Immature natural killer cell (primary cell): Measurements from ENCODE around the gene NAA15. TPM values are rescaled to one million over a fixed set of nuclear protein-coding genes. Genes with fewer than 3 reads are reported as not detected.

Experiments
- DNase-seq, 3 donors: peaks; one replicate each; pipeline ENCODE4 v3.0.0; 2022; ENCODE audit warnings: mixed read lengths in 1 of 3
- H3K27ac Mint-ChIP-seq, 6 donors: one replicate each; pipeline ENCODE4 v1.8.0; 2020; ENCODE audit warnings: mixed read lengths in 6 of 6, mild to moderate bottlenecking in 5 of 6, inconsistent platforms in 4 of 6, moderate library complexity in 3 of 6
- H3K27me3 Mint-ChIP-seq, 3 donors: one replicate each; pipeline ENCODE4 v1.8.0; 2020 to 2021; ENCODE audit warnings: low read depth in 3 of 3, mild to moderate bottlenecking in 3 of 3, mixed read lengths in 3 of 3, moderate library complexity in 3 of 3, inconsistent platforms in 1 of 3
- H3K36me3 Mint-ChIP-seq, 3 donors: one replicate each; pipeline ENCODE4 v1.8.0; 2020; ENCODE audit warnings: mixed read lengths in 3 of 3, inconsistent platforms in 2 of 3, mild to moderate bottlenecking in 2 of 3
- H3K4me1 Mint-ChIP-seq, 2 donors: one replicate each; pipeline ENCODE4 v1.8.0; 2020; ENCODE audit warnings: inconsistent platforms in 2 of 2, mild to moderate bottlenecking in 2 of 2, mixed read lengths in 2 of 2, moderate library complexity in 1 of 2
- H3K4me3 Mint-ChIP-seq, 5 donors: one replicate each; pipeline ENCODE4 v1.8.0; 2020; ENCODE audit warnings: mild to moderate bottlenecking in 5 of 5, mixed read lengths in 5 of 5, inconsistent platforms in 3 of 5, moderate library complexity in 3 of 5
- H3K9me3 Mint-ChIP-seq, 6 donors: one replicate each; pipeline ENCODE4 v1.8.0; 2020; ENCODE audit warnings: mild to moderate bottlenecking in 6 of 6, mixed read lengths in 6 of 6, inconsistent platforms in 4 of 6, moderate library complexity in 3 of 6
- polyA plus RNA-seq, 3 donors: library from polyadenylated mRNA; unstranded; fragments of 300-500 nt; fragmentation: Illumina TruSeq; gene quantifications; one replicate each; pipeline ENCODE4 v1.2.3, GENCODE V29; 2021

NAA15 gene
- polyA plus RNA-seq, 3 donors from 2014 or later: 19.6 to 33.9 (median 22.1) TPM

- Mint-ChIP-seq H3K36me3 (no peaks in the 10 kb centered on the region), H3K27ac (peak overlapping the region in 1 of 6 donors; percentile 28), H3K4me3 (peak overlapping the region; percentile 68 to 79 (median 76)), H3K4me1 (peaks cover 20 to 23% of the 10 kb centered on the region in 2 donors), H3K27me3 (peaks cover 8 to 26% (median 22%) of the 10 kb centered on the region in 3 donors), H3K9me3 (no peaks in the 10 kb centered on the region)
- DNase-seq: no peak
Measured at GRCh38 chr4:139278912-139279759, 22.2 kb upstream of the NAA15 start.

- Mint-ChIP-seq H3K36me3 (peaks cover 0 to 7% (median 0%) of the 10 kb centered on the region in 3 donors), H3K9me3 (peaks cover 0 to 2% (median 0%) of the 10 kb centered on the region in 6 donors), H3K27ac (peak within 1 kb of the TSS in 1 of 6 donors; percentile 28), H3K4me3 (peak within 1 kb of the TSS; percentile 68 to 79 (median 76)), H3K4me1 (peaks cover 20 to 23% of the 10 kb centered on the region in 2 donors), H3K27me3 (peaks cover 8 to 26% (median 25%) of the 10 kb centered on the region in 3 donors)
- DNase-seq: peak in 1 of 3 donors; percentile 18
Measured at GRCh38 chr4:139279760-139280620, 21.3 kb upstream of the NAA15 start, which contains the start of gene MGARP. Gene MGARP (minus strand): TSS chr4:139280225. CDS start chr4:139280158, 67 bp downstream.

- DNase-seq: no peak
- Mint-ChIP-seq H3K9me3 (peaks cover 0 to 2% (median 0%) of the 10 kb centered on the region in 6 donors), H3K36me3 (peaks cover 0 to 7% (median 0%) of the 10 kb centered on the region in 3 donors), H3K4me3 (no peak overlapping the region), H3K4me1 (peaks cover 20 to 23% of the 10 kb centered on the region in 2 donors), H3K27ac (no peak overlapping the region), H3K27me3 (peaks cover 8 to 21% (median 20%) of the 10 kb centered on the region in 3 donors)
Measured at GRCh38 chr4:139282065-139282720, 19.1 kb upstream of the NAA15 start.

GRCh38 chr4:139282721-139283075 lies 18.6 kb upstream of the NAA15 start:
- DNase-seq: no peak
- H3K4me3 Mint-ChIP-seq: no peak overlapping the region
- peaks cover 6 to 21% (median 16%) of the 10 kb centered on the region in 3 donors for H3K27me3 Mint-ChIP-seq
- H3K9me3 Mint-ChIP-seq: peaks cover 0 to 2% (median 0%) of the 10 kb centered on the region in 6 donors
- peaks cover 0 to 7% (median 0%) of the 10 kb centered on the region in 3 donors for H3K36me3 Mint-ChIP-seq
- peaks cover 20 to 23% of the 10 kb centered on the region in 2 donors for H3K4me1 Mint-ChIP-seq
- H3K27ac Mint-ChIP-seq: no peak overlapping the region

- DNase-seq: no peak
- H3K4me1 Mint-ChIP-seq: peaks cover 2 to 5% of the 10 kb centered on the region in 2 donors
- H3K27me3 Mint-ChIP-seq: peaks cover 0 to 3% (median under 1%) of the 10 kb centered on the region in 3 donors
- no peak overlapping the region for H3K4me3 Mint-ChIP-seq
- H3K27ac Mint-ChIP-seq: no peak overlapping the region
- H3K36me3 Mint-ChIP-seq: peaks cover 4 to 24% (median 6%) of the 10 kb centered on the region in 3 donors
- peaks cover 0 to 2% (median 0%) of the 10 kb centered on the region in 6 donors for H3K9me3 Mint-ChIP-seq
Measured at GRCh38 chr4:139286186-139286698, 15.1 kb upstream of the NAA15 start.

- H3K9me3 Mint-ChIP-seq: no peaks in the 10 kb centered on the region
Measured at GRCh38 chr4:139295206-139295941, 5.9 kb upstream of the NAA15 start.

GRCh38 chr4:139295942-139296299 lies 5.4 kb upstream of the NAA15 start:
- Mint-ChIP-seq H3K4me1 (peaks cover 29 to 36% of the 10 kb centered on the region in 2 donors), H3K4me3 (peak overlapping the region; percentile 90 to 99 (median 96)), H3K27me3 (peaks cover under 1 to 7% (median 2%) of the 10 kb centered on the region in 3 donors), H3K9me3 (no peaks in the 10 kb centered on the region), H3K36me3 (peaks cover 4 to 6% (median 5%) of the 10 kb centered on the region in 3 donors), H3K27ac (peak overlapping the region; percentile 90 to 97 (median 94))
- DNase-seq: no peak

More at GRCh38 chr4:139295206-139295941, 5.9 kb upstream of the NAA15 start:
- peaks cover 4 to 7% (median 5%) of the 10 kb centered on the region in 3 donors for H3K36me3 Mint-ChIP-seq
- H3K27ac Mint-ChIP-seq: peak overlapping the region; percentile 90 to 97 (median 94)
- peak; percentile 90 to 93 (median 92) for DNase-seq
- peaks cover 24 to 31% of the 10 kb centered on the region in 2 donors for H3K4me1 Mint-ChIP-seq
- peak overlapping the region; percentile 90 to 99 (median 96) for H3K4me3 Mint-ChIP-seq
- peaks cover 0 to 7% (median 0%) of the 10 kb centered on the region in 3 donors for H3K27me3 Mint-ChIP-seq

GRCh38 chr4:139297001-139297410 lies 4.3 kb upstream of the NAA15 start:
- DNase-seq: no peak
- no peak overlapping the region for H3K27ac Mint-ChIP-seq
- H3K9me3 Mint-ChIP-seq: peaks cover 0 to 2% (median 0%) of the 10 kb centered on the region in 6 donors
- peaks cover 4 to 8% (median 6%) of the 10 kb centered on the region in 3 donors for H3K36me3 Mint-ChIP-seq
- peaks cover 35 to 43% of the 10 kb centered on the region in 2 donors for H3K4me1 Mint-ChIP-seq
- no peak overlapping the region for H3K4me3 Mint-ChIP-seq
- H3K27me3 Mint-ChIP-seq: peaks cover 8 to 18% (median 9%) of the 10 kb centered on the region in 3 donors

- peaks cover 0 to 8% (median 0%) of the 10 kb centered on the region in 3 donors for H3K36me3 Mint-ChIP-seq
- peaks cover 0 to 2% (median 0%) of the 10 kb centered on the region in 6 donors for H3K9me3 Mint-ChIP-seq
- H3K4me3 Mint-ChIP-seq: peak overlapping the region in 4 of 5 donors; percentile 13 to 99 (median 99)
- H3K4me1 Mint-ChIP-seq: peaks cover 55 to 67% of the 10 kb centered on the region in 2 donors
- H3K27me3 Mint-ChIP-seq: peaks cover 12 to 24% (median 13%) of the 10 kb centered on the region in 3 donors
- peak overlapping the region in 3 of 6 donors; percentile 53 to 99 (median 98) for H3K27ac Mint-ChIP-seq
- no peak for DNase-seq
Measured at GRCh38 chr4:139299536-139299935, 1.8 kb upstream of the NAA15 start.

GRCh38 chr4:139300431-139301112 lies 733 bp upstream of the NAA15 start:
- H3K4me1 Mint-ChIP-seq: peaks cover 59 to 69% of the 10 kb centered on the region in 2 donors
- peaks cover 3 to 4% (median 3%) of the 10 kb centered on the region in 3 donors for H3K36me3 Mint-ChIP-seq
- peaks cover 0 to 2% (median 0%) of the 10 kb centered on the region in 6 donors for H3K9me3 Mint-ChIP-seq
- peak overlapping the region; percentile 99 to 100 (median 99) for H3K4me3 Mint-ChIP-seq
- H3K27me3 Mint-ChIP-seq: peaks cover 12 to 17% (median 13%) of the 10 kb centered on the region in 3 donors
- DNase-seq: no peak
- H3K27ac Mint-ChIP-seq: peak overlapping the region; percentile 98 to 100 (median 99)

GRCh38 chr4:139301821-139302611 lies 711 bp downstream of the NAA15 start, which contains the start of gene NDUFC1:
Gene NDUFC1 (minus strand): TSS chr4:139302477. CDS start chr4:139295798, 6,679 bp downstream.
- peaks cover 12 to 17% (median 13%) of the 10 kb centered on the region in 3 donors for H3K27me3 Mint-ChIP-seq
- H3K4me1 Mint-ChIP-seq: peaks cover 61 to 74% of the 10 kb centered on the region in 2 donors

More at GRCh38 chr4:139301821-139302611, 711 bp downstream of the NAA15 start, which contains the start of gene NDUFC1:
- peak within 1 kb of the TSS; percentile 99 to 100 (median 99) for H3K4me3 Mint-ChIP-seq
- peak; percentile 55 to 61 (median 57) for DNase-seq
- H3K9me3 Mint-ChIP-seq: peaks cover 0 to 2% (median 0%) of the 10 kb centered on the region in 6 donors
- H3K27ac Mint-ChIP-seq: peak within 1 kb of the TSS; percentile 98 to 100 (median 99)
- H3K36me3 Mint-ChIP-seq: peaks cover 3 to 4% (median 3%) of the 10 kb centered on the region in 3 donors
